ENCODE results near the gene CHD2.
"Not testable (repeated sequence)": the region's sequence is repeated elsewhere in the genome, so short reads cannot be mapped to it uniquely, and the experiment has no call there.

CHD2 gene

GRCh38 chr15:92906563-92907081 lies 6.5 kb downstream of the CHD2 start:
- DNase-seq = peak; percentile 81

- no peak for DNase-seq
Measured at GRCh38 chr15:92907229-92907628, 7.1 kb downstream of the CHD2 start.

GRCh38 chr15:92907896-92908712 lies 8.0 kb downstream of the CHD2 start:
- peak; percentile 53 for DNase-seq

GRCh38 chr15:92908713-92909057 lies 8.6 kb downstream of the CHD2 start:
- DNase-seq = no peak

- DNase-seq = no peak
Measured at GRCh38 chr15:92909136-92909781, 9.1 kb downstream of the CHD2 start.

- DNase-seq = no peak
Measured at GRCh38 chr15:92910451-92910850, 10.3 kb downstream of the CHD2 start.

GRCh38 chr15:92914103-92914499 lies 14.0 kb downstream of the CHD2 start:
- no peak for DNase-seq

- DNase-seq = peak; percentile 78
Measured at GRCh38 chr15:92914768-92915221, 14.7 kb downstream of the CHD2 start.

- no peak for DNase-seq
Measured at GRCh38 chr15:92915766-92916435, 15.8 kb downstream of the CHD2 start.

- DNase-seq = peak; percentile 94
Measured at GRCh38 chr15:92917598-92918407, 17.7 kb downstream of the CHD2 start.

- not testable (repeated sequence) for DNase-seq
Measured at GRCh38 chr15:92918881-92919280, 18.8 kb downstream of the CHD2 start.

GRCh38 chr15:92920595-92921161 lies 20.6 kb downstream of the CHD2 start:
- no peak for DNase-seq

GRCh38 chr15:92921215-92922131 lies 21.3 kb downstream of the CHD2 start:
- no peak for DNase-seq

GRCh38 chr15:92922418-92923002 lies 22.4 kb downstream of the CHD2 start:
- DNase-seq = peak; percentile 48

- no peak for DNase-seq
Measured at GRCh38 chr15:92924216-92924615, 24.1 kb downstream of the CHD2 start.

GRCh38 chr15:92925454-92925853 lies 25.3 kb downstream of the CHD2 start:
- no peak for DNase-seq

- no peak for DNase-seq
Measured at GRCh38 chr15:92928225-92928750, 28.2 kb downstream of the CHD2 start.

GRCh38 chr15:92929002-92929401 lies 28.9 kb downstream of the CHD2 start:
- no peak for DNase-seq

- DNase-seq = no peak
Measured at GRCh38 chr15:92930054-92930621, 30.0 kb downstream of the CHD2 start.

GRCh38 chr15:92930776-92931175 lies 30.7 kb downstream of the CHD2 start:
- DNase-seq = no peak
